ENCODE data around the gene WNT5A.

GRCh38 chr3:55416331-55416821 lies 70.7 kb downstream of the WNT5A start:
- TF ChIP-seq CTCF (IDR thresholded peaks at IDR 0.05) (no peak), POLR2A (IDR thresholded peaks at IDR 0.05) (no peak)

All from testis (tissue), 2 donors.